Measurements from ENCODE around the gene TRDMT1.

The TRDMT1 gene

GRCh38 chr10:17200912-17201793 is at the start of gene TRDMT1:
TRDMT1 (minus strand) TSS chr10:17201672; CDS start chr10:17201634, 38 bp downstream.
- DNase-seq (ENCODE audit: low read depth in 4 of 4, low spot score in 1 of 4) = peak; percentile 54 to 76 (median 68)

- no peak for DNase-seq (ENCODE audit: low read depth in 4 of 4, low spot score in 1 of 4)
Measured at GRCh38 chr10:17250736-17251135, 49.3 kb upstream of the TRDMT1 start.

- no peak for DNase-seq (ENCODE audit: low read depth in 4 of 4, low spot score in 1 of 4)
Measured at GRCh38 chr10:17249820-17250219, 48.3 kb upstream of the TRDMT1 start.

- DNase-seq (ENCODE audit: low read depth in 4 of 4, low spot score in 1 of 4) = no peak
Measured at GRCh38 chr10:17248964-17249363, 47.5 kb upstream of the TRDMT1 start.

GRCh38 chr10:17247210-17247609 is 45.7 kb upstream of the TRDMT1 start:
- DNase-seq (ENCODE audit: low read depth in 4 of 4, low spot score in 1 of 4) = no peak

- no peak for DNase-seq (ENCODE audit: low read depth in 4 of 4, low spot score in 1 of 4)
Measured at GRCh38 chr10:17244700-17245365, 43.4 kb upstream of the TRDMT1 start.

GRCh38 chr10:17241611-17242333 is 40.3 kb upstream of the TRDMT1 start:
- no peak for DNase-seq (ENCODE audit: low read depth in 4 of 4, low spot score in 1 of 4)

- no peak for DNase-seq (ENCODE audit: low read depth in 4 of 4, low spot score in 1 of 4)
Measured at GRCh38 chr10:17240616-17241015, 39.1 kb upstream of the TRDMT1 start.

- no peak for DNase-seq (ENCODE audit: low read depth in 4 of 4, low spot score in 1 of 4)
Measured at GRCh38 chr10:17240096-17240495, 38.6 kb upstream of the TRDMT1 start.

GRCh38 chr10:17239345-17240085 is 38.0 kb upstream of the TRDMT1 start:
- no peak for DNase-seq (ENCODE audit: low read depth in 4 of 4, low spot score in 1 of 4)

GRCh38 chr10:17238445-17239291 is 37.2 kb upstream of the TRDMT1 start:
- no peak for DNase-seq (ENCODE audit: low read depth in 4 of 4, low spot score in 1 of 4)

GRCh38 chr10:17237915-17238444 is 36.5 kb upstream of the TRDMT1 start:
- DNase-seq (ENCODE audit: low read depth in 4 of 4, low spot score in 1 of 4) = no peak

- DNase-seq (ENCODE audit: low read depth in 4 of 4, low spot score in 1 of 4) = no peak
Measured at GRCh38 chr10:17237149-17237527, 35.7 kb upstream of the TRDMT1 start.

- no peak for DNase-seq (ENCODE audit: low read depth in 4 of 4, low spot score in 1 of 4)
Measured at GRCh38 chr10:17236468-17237148, 35.1 kb upstream of the TRDMT1 start.

- no peak for DNase-seq (ENCODE audit: low read depth in 4 of 4, low spot score in 1 of 4)
Measured at GRCh38 chr10:17235136-17235535, 33.7 kb upstream of the TRDMT1 start.

- DNase-seq (ENCODE audit: low read depth in 4 of 4, low spot score in 1 of 4) = no peak
Measured at GRCh38 chr10:17234431-17234945, 33.0 kb upstream of the TRDMT1 start.

- no peak for DNase-seq (ENCODE audit: low read depth in 4 of 4, low spot score in 1 of 4)
Measured at GRCh38 chr10:17233286-17233991, 32.0 kb upstream of the TRDMT1 start.

- no peak for DNase-seq (ENCODE audit: low read depth in 4 of 4, low spot score in 1 of 4)
Measured at GRCh38 chr10:17232276-17232960, 30.9 kb upstream of the TRDMT1 start.

Measured in stimulated activated CD4-positive, alpha-beta T cell treated with anti-CD3 and anti-CD28 coated beads, Interleukin-1b, Interleukin-23, amount 100 ng/mL, for 24 hours (primary cell).